Kasumi-1 (cell line): ENCODE measurements around the gene INPP4B.

Experiments
- DNase-seq, 2 experiments: peaks; one replicate each; lab custom pipeline; 2025; lab: John Stamatoyannopoulos, UW

The INPP4B gene

GRCh38 chr4:142309772-142310171, 536.3 kb downstream of the INPP4B start:
- no peak for DNase-seq

DNA sequence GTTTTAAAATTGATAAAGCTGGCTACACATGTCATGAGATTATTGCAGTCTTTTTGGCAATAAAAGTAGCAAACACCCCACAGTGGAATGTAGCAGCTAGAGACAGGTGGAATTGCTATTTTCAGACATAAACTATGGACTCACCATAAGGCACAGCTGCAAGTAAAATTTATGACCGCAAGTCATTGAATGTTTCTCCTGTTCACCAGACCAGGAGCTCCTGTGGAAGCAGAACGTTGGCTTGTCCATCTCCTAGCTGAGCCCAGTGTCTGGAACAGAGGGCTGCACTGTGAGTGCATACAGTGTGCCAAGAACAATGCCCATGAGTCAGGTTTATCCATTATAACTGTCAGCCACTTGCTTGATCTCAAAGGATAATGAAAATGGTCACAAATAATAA, 538.2 kb downstream of the INPP4B start:
- DNase-seq = no peak

DNA sequence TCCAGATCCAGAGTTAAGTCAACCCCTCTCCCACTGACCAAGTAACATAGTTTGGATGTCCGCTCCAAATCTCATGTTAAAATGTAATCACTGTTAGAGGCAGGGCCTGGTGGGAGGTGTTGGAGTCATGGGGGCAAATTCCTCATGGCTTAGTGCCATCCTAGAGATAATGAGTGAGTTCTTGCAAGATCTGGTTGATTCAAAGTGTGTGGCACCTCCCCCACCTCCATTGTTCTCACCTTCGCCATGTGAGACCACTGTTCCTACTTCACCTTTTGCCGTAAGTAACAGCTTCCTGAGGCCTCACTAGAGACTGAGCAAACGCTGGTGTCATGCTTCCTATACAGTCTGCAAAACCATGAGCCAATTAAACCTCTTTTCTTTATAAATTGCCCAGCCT, 548.8 kb downstream of the INPP4B start:
- DNase-seq = no peak

- no peak for DNase-seq
These were observed 552.6 kb downstream of the INPP4B start for GRCh38 chr4:142293536-142293935.

DNA sequence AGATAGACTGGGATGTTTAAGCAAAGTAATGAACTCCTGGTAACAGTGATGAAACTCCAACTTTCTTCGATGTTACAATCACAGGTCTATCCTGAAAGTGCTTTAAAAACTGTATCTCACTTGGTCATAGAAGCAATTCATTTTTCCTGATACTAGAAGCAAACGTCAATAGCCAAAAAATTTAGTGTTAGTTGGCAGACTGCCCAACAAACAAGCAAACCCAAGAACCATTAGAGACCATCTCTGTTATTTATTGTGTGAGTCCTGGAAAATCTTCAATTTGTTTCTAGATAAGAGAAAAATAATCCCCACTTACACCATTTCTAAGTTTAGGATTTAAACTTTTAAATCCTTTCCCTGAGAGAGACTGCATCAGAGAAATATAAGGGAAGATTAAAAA, 553.9 kb downstream of the INPP4B start:
- no peak for DNase-seq

DNA sequence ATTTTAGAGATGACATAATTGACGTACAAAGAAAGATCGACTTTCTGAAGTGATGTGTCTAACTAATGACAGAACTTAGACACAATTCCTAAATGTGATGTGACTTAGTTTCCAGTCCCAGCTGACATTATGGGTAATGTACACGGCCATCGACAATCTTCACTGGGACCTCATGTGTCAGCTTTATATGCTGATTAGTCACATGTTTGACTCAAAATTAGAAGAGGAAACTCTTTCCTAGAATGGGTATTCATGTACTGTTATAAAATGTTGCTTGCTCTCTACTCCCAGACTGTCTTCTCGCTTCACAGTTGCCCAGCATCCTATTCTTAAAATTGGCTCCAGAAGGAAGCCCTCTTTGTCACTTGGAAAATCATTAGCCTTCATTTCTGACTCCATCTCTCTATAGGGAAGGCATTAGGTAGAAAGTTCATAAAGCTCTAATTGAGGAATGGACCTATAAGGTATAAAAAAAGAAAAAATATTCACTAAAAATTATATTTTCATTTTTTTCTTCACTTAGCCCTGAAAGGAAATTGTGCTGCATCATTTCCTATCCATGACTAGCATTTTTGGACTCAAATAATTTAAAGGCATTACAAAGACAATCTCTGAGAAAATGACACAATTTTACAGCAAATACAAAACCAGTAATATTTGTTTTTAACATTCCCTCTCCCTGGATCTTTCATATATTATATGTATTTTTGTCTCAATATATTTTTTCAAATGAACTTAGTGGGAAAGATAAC, 554.6 kb downstream of the INPP4B start:
- no peak for DNase-seq

DNA sequence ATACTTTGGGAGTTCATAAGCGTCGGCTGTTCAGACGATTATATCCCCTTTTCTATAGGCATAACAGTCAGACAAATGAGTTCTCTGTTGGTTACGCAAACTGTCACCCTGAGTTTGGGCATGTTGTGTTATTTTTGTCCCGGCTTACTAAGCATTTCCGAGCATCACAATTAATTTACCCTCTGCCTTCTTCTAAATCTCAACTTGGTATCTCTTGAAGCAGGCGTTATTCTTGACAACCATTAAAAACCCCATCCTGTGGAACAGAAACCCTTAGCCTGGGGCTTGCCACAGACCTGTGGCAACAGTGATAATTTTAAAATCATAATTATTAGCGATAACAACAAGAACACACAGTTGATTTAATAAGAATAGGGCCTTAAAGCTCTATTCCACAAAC, 558.7 kb downstream of the INPP4B start:
- no peak for DNase-seq

DNA sequence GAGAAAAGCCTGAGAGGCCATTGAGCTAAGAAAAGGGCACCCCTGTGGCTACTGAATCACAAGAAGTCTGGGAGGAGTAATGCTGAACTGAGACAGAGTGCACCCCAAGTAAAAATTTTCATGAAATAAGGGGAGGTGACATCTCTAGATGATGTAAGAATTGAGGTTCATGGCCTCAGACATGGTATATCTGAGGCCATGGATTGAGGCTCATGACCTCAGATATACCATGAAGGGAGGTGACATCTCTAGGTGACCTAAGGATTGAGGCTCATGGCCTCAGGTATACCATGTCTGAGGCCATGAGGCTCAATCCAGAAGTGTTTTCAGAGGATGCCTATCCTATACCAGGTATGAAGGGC, 560.9 kb downstream of the INPP4B start:
- DNase-seq = no peak

- no peak for DNase-seq
These were observed 561.5 kb downstream of the INPP4B start for GRCh38 chr4:142284402-142285221.

- peak; percentile 6 to 23 for DNase-seq
These were observed 563.1 kb downstream of the INPP4B start for GRCh38 chr4:142282870-142283431.

GRCh38 chr4:142281999-142282398, 564.1 kb downstream of the INPP4B start:
- DNase-seq = no peak

DNA sequence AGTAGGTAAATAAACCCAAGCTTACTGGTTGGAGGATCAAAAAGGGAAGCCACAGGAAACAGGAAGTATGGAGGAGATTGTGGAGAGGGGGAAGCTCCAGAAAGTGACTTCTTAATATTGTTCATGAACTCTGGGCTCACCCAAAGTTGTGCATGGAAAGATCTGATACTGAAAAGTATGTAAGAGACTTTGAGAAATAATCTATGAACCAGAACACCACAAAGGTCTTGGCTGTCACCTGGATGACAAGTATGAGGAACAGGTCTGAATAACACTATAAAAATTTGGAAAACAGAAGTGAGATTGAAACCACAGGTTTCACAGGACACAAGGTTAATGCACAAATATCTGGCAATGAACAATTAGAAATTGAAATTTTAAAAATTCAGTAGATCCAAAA, 567.4 kb downstream of the INPP4B start:
- DNase-seq = peak; percentile 20 to 43

- DNase-seq = no peak
These were observed 567.9 kb downstream of the INPP4B start for GRCh38 chr4:142278171-142278570.

GRCh38 chr4:142274137-142274536, 572.0 kb downstream of the INPP4B start:
- no peak for DNase-seq

DNA sequence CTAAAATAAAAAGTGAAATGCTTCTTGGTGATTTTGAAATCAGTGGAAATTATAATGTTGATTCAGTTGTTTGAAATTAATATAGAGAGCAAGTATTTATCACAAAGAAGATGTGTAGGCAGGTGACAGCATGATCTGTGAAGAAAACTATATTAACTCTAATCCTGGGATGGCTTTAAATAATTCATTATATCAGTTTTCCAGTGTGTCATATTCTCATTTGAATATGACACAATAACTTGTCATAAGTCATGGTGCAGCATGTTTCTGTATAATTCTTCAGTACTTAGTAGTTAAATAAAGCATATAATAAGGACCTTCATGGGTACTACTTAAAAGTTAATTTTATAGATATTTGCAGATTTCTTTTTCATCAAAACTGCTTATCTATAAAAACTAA, 573.6 kb downstream of the INPP4B start:
- DNase-seq = no peak

DNA sequence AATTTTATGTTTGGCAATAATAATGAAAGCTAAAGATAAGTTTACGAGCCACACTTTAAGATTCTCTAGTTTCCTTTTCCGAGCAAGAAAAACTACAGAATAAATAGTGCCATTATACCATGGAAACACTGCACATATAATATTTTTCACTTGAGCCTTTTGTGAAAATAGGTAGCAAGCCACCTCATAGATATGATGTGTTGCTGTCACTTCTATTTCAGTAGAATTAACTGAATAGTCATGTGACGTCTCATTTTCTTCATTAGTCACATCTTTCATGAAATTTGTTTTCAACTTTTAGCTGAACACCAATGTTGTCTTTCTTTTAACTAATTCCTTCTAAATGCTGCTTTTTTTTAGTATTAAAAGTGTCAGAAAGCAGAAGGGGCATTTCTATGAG, 574.3 kb downstream of the INPP4B start:
- no peak for DNase-seq

- no peak for DNase-seq
These were observed 579.0 kb downstream of the INPP4B start for GRCh38 chr4:142267101-142267500.

- no peak for DNase-seq
These were observed 580.2 kb downstream of the INPP4B start for GRCh38 chr4:142265946-142266345.

- DNase-seq = no peak
These were observed 580.6 kb downstream of the INPP4B start for GRCh38 chr4:142265536-142265935.

- no peak for DNase-seq
These were observed 581.1 kb downstream of the INPP4B start for GRCh38 chr4:142264961-142265360.

DNA sequence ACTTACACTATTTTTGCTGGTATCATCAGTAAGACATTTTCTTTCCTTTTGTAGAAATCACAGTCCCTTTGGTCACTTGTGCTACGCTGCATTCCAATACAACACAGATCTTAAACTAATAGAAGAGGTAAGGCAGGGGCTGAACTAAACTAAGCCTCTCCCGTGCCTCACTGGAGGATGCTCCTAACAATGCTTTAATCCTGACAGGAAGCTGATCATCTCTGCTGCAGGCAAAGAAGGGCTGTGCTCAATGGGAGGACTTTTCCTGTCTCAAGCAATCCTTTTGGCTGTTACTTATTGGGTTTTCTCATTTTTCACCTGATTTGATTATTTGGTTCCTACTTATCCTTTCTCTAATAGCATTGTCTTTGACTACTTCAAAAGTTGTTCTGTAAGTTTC, 583.1 kb downstream of the INPP4B start:
- DNase-seq = no peak

- DNase-seq = no peak
These were observed 597.2 kb downstream of the INPP4B start for GRCh38 chr4:142248946-142249345.

DNA sequence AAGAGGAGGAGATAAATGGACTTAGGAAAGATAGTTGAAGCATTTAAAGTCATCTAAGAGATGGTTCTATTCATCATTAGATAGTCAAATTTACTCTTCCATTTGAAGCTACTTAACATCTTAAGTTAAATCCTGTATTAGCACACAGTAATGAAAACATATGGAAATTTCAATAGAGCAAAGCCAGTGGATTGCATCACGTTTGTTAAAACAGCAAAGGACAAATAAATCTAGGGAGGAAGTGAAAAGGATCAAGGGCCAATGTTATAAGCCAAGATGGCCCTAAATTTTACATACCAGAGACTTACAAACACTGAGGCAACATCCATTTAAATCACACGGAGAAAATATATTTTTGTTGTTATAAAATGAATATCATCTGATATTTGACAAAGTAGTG, 602.8 kb downstream of the INPP4B start:
- no peak for DNase-seq
